K562 (cell line): Measurements from ENCODE around the gene PPM1N.

Experiments
- CHD7 ChIP-seq: fragments of 200-600 bp; sonication (generic); IDR thresholded peaks from one replicate; pipeline ENCODE4 v1.6.1; 2012; ENCODE audit warnings: mild to moderate bottlenecking, low read depth, low read length, inconsistent platforms
- EP300 ChIP-seq: IDR thresholded peaks from 2 replicates; pipeline ENCODE4 v1.6.1; 2012; ENCODE audit warnings: low read length, improper control_type of control experiment
- GTF2B ChIP-seq: IDR thresholded peaks from 2 replicates; pipeline ENCODE4 v1.6.1; 2011; ENCODE audit not compliant: insufficient read length; ENCODE audit errors: extremely low read depth
- MYC ChIP-seq, 2 experiments: fragments of 250-450 bp in 1 of 2; sonication (Bioruptor Pico) in 1 of 2; IDR thresholded peaks; 2 replicates each; pipeline versions ENCODE4 v1.5.1 to v1.6.1; 2012 to 2021; ENCODE audit warnings: low read depth in 2 of 2, borderline replicate concordance in 1 of 2, improper control_type of control experiment in 1 of 2, low read length in 1 of 2, mild to moderate bottlenecking in 1 of 2, moderate library complexity in 1 of 2
- NCOR1 ChIP-seq: fragments of 450-650 bp; IDR thresholded peaks from 2 replicates; pipeline ENCODE4 v1.6.1; 2016; ENCODE audit warnings: mild to moderate bottlenecking, moderate library complexity
- NFIX ChIP-seq: fragments of 250-450 bp; sonication (Bioruptor Pico); IDR thresholded peaks from 2 replicates; pipeline ENCODE4 v1.4.0; 2020; ENCODE audit warnings: low read depth, mild to moderate bottlenecking, moderate library complexity
- NFYB ChIP-seq: IDR thresholded peaks from 2 replicates; pipeline ENCODE4 v1.6.1; 2011; ENCODE audit warnings: mild to moderate bottlenecking, moderate library complexity; ENCODE audit not compliant: insufficient read length; ENCODE audit errors: extremely low read depth
- TCF3 ChIP-seq: sonication (generic); formaldehyde crosslinking; IDR thresholded peaks from 2 replicates; pipeline ENCODE4 v1.4.0; 2020; ENCODE audit warnings: mild to moderate bottlenecking, missing genetic modification reagents
- ZFP36 ChIP-seq: fragments of 150-350 bp; IDR thresholded peaks from 2 replicates; pipeline ENCODE4 v1.6.1; 2018; ENCODE audit warnings: low read length, low read depth; ENCODE audit not compliant: partially characterized antibody
- ZNF239 ChIP-seq: fragments of 250-450 bp; sonication (Bioruptor Pico); IDR thresholded peaks from 2 replicates; pipeline ENCODE4 v1.4.0; 2020; ENCODE audit warnings: mild to moderate bottlenecking
- ZNF780A ChIP-seq: fragments of 250-450 bp; sonication (Bioruptor Pico); IDR thresholded peaks from 2 replicates; pipeline ENCODE4 v1.5.0; 2021; ENCODE audit warnings: mild to moderate bottlenecking
- TF ChIP-seq, protein P1 (sequence below), 2 experiments: fragments of 450-650 bp in 1 of 2; sonication (generic) in 1 of 2; formaldehyde crosslinking in 1 of 2; IDR thresholded peaks in 1 of 2; conservative IDR thresholded peaks in 1 of 2; 2 replicates each; pipeline versions ENCODE4 v1.6.1 to v1.8.1; 2016 to 2023; ENCODE audit warnings: mild to moderate bottlenecking in 2 of 2, moderate library complexity in 2 of 2, inconsistent platforms in 1 of 2, missing genetic modification reagents in 1 of 2
- TF ChIP-seq, protein P2 (sequence below): IDR thresholded peaks from 3 replicates; pipeline ENCODE4 v1.6.1; 2011; ENCODE audit warnings: borderline replicate concordance, mild to moderate bottlenecking; ENCODE audit not compliant: insufficient read length, insufficient read depth
- TF ChIP-seq, protein P3 (sequence below): sonication (generic); formaldehyde crosslinking; IDR thresholded peaks from 2 replicates; pipeline ENCODE4 v1.8.0; 2023; ENCODE audit warnings: missing genetic modification reagents, mild to moderate bottlenecking, borderline replicate concordance

DNA sequence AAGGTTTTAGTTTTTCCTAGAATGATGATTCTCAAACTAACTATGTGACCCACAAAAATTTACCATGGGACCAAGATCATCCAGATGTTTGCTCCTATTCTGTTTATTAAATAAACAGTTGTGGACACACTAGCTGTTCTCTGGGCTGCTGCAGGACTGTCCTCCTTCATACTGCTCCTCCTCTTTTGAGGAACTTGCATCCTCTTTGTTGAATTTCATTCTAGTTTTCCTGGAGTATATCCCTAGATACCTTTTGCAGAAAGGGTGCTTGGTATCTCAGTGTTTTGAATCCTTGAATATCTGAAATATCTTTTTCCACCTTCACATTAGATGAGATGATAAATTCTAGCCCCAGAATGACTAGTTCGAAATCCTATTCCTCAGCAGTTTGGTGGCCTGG is 33.1 kb downstream of the PPM1N start:
- TF ChIP-seq TCF3 (no peak), ZNF780A (CRISPR knock-in tag) (no peak), MYC (IDR thresholded peaks at IDR 0.05; ENCODE audit: low read depth, low read length) (no peak), MYC (CRISPR knock-in tag; IDR thresholded peaks at IDR 0.05; ENCODE audit: borderline replicate concordance, low read depth) (no peak), CHD7 (no peak), ZNF239 (CRISPR knock-in tag) (no peak), ZFP36 (no peak), NCOR1 (no peak), GTF2B (no peak), NFIX (CRISPR knock-in tag) (no peak), EP300 (no peak), NFYB (no peak)
- TF ChIP-seq, protein P1, sequence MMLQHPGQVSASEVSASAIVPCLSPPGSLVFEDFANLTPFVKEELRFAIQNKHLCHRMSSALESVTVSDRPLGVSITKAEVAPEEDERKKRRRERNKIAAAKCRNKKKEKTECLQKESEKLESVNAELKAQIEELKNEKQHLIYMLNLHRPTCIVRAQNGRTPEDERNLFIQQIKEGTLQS (IDR thresholded peaks at IDR 0.05): no peak
- TF ChIP-seq, protein P1 (CRISPR knock-in tag; conservative IDR thresholded peaks at IDR 0.05): no peak
- TF ChIP-seq, protein P2, sequence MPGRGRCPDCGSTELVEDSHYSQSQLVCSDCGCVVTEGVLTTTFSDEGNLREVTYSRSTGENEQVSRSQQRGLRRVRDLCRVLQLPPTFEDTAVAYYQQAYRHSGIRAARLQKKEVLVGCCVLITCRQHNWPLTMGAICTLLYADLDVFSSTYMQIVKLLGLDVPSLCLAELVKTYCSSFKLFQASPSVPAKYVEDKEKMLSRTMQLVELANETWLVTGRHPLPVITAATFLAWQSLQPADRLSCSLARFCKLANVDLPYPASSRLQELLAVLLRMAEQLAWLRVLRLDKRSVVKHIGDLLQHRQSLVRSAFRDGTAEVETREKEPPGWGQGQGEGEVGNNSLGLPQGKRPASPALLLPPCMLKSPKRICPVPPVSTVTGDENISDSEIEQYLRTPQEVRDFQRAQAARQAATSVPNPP: no peak
- TF ChIP-seq, protein P3, sequence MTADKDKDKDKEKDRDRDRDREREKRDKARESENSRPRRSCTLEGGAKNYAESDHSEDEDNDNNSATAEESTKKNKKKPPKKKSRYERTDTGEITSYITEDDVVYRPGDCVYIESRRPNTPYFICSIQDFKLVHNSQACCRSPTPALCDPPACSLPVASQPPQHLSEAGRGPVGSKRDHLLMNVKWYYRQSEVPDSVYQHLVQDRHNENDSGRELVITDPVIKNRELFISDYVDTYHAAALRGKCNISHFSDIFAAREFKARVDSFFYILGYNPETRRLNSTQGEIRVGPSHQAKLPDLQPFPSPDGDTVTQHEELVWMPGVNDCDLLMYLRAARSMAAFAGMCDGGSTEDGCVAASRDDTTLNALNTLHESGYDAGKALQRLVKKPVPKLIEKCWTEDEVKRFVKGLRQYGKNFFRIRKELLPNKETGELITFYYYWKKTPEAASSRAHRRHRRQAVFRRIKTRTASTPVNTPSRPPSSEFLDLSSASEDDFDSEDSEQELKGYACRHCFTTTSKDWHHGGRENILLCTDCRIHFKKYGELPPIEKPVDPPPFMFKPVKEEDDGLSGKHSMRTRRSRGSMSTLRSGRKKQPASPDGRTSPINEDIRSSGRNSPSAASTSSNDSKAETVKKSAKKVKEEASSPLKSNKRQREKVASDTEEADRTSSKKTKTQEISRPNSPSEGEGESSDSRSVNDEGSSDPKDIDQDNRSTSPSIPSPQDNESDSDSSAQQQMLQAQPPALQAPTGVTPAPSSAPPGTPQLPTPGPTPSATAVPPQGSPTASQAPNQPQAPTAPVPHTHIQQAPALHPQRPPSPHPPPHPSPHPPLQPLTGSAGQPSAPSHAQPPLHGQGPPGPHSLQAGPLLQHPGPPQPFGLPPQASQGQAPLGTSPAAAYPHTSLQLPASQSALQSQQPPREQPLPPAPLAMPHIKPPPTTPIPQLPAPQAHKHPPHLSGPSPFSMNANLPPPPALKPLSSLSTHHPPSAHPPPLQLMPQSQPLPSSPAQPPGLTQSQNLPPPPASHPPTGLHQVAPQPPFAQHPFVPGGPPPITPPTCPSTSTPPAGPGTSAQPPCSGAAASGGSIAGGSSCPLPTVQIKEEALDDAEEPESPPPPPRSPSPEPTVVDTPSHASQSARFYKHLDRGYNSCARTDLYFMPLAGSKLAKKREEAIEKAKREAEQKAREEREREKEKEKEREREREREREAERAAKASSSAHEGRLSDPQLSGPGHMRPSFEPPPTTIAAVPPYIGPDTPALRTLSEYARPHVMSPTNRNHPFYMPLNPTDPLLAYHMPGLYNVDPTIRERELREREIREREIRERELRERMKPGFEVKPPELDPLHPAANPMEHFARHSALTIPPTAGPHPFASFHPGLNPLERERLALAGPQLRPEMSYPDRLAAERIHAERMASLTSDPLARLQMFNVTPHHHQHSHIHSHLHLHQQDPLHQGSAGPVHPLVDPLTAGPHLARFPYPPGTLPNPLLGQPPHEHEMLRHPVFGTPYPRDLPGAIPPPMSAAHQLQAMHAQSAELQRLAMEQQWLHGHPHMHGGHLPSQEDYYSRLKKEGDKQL (CRISPR knock-in tag): no peak
